HG03521 (cell line): ENCODE data around the gene SNAPC3.
"Not testable (repeated sequence)": the region's sequence is repeated elsewhere in the genome, so short reads cannot be mapped to it uniquely, and the experiment has no call there.

Experiments
- ATAC-seq: cut with Tn5 transposase; IDR thresholded peaks from one replicate; pipeline ENCODE4 v1.9.1; 2021; ENCODE audit warnings: mild to moderate bottlenecking, moderate library complexity; ENCODE audit not compliant: unreplicated experiment

The SNAPC3 gene

DNA sequence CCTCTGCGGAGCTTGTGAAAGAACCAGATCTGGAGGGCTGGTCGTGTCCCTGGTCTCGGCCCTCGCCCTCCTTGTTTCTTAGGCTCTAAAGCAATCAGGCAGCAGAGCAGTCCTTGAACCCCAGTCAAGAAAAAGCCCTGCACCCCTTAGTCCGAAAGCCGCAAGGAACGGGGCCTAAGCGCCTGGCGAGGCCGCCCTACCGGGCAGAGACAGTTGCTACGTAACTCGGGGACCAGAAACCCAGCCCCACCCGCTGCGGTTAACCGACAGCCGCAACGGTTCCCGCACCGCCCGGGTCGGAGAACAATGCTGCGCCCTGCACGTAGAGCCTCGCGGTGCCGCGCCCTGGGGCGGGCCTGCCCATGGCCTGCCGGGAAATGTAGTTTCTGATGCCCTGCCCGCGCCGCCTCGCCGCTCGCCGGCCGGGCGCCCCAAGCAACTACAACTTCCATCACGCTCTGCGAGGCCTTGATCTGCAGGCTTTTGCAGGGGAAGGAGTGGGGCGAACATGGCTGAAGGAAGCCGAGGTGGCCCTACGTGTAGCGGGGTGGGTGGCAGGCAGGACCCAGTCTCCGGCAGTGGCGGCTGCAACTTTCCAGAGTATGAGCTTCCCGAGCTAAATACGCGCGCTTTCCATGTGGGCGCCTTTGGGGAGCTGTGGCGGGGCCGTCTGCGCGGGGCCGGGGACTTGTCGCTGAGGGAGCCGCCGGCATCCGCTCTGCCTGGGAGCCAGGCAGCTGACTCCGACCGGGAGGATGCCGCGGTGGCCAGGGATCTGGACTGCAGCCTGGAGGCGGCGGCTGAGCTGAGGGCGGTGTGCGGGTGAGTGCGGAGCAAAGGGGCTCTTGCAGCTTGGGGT, at the start of gene SNAPC3:
Gene SNAPC3 (plus strand): TSS at position 505 of the 859 bp plus-strand sequence. CDS start 4 bp downstream, at position 509.
- ATAC-seq = peak; percentile 98

DNA sequence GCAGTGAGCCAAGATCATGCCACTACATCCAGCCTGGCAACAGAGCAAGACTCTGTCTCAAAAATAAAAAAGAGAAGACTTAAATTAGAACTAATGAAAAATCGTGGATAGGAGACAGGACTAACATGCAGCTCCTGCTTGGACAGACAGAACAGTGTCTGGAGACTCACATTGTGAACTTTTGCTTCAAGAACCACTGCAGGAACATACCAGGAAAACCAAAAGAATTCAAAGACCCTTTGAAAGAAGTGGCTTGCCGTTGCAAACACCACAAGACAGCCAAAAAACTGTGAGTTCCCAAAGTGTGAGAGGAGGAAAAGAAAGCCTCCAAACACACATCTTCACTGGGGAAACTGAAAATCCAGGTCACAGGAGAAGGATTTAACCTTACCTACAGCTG, 48.8 kb upstream of the SNAPC3 start:
- ATAC-seq = no peak

DNA sequence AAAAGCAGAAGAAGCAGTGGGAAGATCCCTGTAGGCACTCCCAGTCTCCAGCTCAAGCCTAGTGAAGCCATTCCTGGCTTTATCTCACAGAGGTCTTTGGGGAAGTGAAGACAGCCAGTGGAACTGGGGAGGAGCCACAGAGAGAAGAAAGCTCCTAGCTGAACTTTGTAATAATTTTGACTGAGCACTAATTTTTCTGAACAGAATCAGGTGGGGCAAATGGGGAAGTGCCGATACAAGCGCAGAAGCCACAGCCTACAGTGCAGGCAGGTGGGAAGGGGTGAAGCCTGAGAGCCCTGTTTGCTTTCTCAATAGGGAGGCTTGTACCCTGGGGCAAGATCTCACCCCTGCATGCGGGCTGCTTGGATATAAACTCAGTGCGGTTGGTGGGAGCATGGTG, 48.4 kb upstream of the SNAPC3 start:
- ATAC-seq = no peak

DNA sequence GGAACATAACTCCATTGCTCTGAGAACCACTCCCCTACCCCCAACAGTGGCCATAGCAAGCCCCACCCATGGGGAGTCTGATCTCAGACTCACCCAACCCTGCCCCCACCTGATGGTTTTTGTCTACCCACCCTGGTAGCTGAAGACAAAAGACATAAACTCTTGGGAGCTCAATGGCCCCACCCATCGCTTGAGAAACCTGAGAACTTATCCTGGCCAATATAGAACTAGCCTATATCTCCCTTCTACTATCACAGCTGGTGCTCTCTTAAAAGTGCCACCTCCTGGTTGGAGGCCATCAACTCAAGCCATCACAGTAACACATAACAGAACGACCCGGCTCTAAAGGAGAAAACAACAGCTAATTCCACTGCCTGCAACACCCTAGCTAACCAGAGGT, 47.9 kb upstream of the SNAPC3 start:
- no peak for ATAC-seq

DNA sequence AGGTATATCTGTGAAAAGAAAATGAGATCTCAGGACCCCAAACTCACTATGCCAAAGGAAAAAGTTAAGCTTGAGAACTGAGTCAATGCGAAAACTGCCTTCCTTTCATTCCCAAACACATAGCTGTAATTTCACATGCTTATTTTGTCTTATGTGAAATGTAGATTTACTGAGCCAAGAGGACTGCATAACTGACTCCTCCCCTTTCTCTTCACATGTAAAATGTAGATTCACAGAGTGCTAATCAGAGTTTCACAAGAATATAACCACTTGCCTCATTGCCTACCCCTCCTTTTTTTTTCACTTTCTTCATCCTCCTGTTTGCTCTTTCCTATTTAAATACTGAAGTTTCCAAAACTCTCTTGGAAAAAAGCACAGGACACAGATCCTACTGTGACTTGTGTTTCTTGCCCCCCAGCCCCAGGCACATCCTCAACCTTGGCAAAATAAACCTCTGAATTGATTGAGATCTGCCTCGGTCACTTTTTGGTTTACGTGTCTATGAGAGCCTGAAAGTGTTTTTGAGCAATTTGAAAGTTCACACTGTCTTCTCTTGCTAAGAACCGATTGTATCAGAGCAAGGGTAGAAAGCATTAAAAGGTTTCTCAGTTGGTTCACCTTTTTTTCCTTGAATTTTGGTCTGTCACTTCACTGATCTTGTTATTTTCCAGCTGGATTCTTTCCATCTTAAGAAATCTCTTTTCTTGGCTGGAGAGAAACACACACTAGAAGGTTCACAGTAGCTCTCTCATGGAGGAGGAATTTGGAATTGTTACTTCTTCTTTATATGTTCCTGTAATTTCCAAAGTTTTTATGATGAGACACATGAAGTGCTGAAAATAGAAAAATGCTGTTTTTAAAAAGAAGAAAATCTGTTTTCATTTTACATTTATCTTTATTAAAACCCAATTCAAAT, 44.8 kb upstream of the SNAPC3 start:
- no peak for ATAC-seq

DNA sequence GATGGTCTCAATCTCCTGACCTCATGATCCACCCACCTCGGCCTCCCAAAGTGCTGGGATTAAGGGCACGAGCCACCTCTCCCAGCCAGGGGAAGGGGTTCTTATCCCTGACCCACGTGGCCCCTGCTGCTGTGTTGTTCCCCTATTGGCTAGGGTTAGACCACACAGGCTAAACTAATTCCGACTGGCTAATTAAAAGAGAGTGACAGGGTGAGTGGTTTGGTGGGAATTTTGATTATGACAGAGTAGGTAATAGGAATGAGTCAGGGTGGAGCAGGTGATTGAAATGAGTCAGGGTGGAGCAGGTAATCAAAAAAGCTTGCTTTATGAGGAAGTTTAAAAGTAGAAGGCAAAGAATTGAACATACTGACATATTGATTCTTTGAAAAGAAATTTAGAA, 43.4 kb upstream of the SNAPC3 start:
- not testable (repeated sequence) for ATAC-seq

DNA sequence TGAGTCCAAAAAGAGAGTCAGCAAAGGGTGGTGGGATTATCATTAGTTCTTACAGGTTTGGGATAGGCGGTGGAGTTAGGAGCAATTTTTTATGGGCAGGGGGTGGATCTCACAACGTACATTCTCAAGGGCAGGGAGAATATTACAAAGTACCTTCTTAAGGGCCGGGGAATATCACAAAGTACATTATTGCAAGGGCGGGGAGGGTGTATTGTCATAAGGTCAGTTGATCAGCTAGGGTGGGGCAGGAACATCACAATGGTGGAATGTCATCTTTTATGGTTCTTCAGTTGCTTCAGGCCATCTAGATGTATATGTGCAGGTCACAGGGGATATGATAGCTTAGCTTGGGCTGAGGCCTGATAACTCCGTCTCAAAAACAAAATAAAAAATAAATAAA, 42.8 kb upstream of the SNAPC3 start:
- not testable (repeated sequence) for ATAC-seq

DNA sequence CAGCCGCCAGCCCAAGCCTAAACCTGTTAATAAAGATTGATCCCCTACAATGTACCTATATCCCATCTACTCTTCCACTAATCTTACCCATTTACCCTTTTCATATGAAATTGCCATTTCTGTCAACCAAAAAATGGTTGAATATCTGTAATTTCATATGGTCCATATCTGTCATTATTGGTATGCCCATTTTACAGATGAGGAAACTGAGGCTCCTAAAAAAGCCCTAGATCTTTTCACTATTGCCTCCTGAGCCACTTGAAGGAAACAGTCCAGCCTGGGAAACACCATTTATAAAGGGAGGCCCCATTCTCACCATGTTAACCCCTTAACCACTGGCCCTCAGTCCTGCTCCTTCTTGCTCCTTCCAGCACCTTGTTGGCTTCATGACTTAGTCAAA, 41.2 kb upstream of the SNAPC3 start:
- ATAC-seq = no peak

DNA sequence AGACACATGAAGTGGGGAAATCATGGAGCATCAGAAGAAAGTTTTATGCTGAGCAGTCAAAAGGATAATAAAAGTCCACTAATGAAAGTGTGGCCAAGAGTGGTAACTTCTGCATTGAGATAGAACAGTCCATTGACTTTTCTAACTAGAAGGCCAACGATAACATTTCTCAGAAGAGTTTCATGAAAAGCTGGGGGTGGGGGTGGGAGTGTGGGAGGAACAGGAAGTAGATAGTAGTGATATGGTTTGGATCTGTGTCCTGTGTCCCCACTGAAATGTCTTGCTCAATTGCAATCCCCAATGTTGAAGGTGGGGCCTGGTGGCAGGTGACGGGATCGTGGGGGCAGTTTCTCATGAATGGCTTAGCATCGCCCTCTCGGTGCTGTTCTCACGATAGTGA, 36.2 kb upstream of the SNAPC3 start:
- no peak for ATAC-seq

DNA sequence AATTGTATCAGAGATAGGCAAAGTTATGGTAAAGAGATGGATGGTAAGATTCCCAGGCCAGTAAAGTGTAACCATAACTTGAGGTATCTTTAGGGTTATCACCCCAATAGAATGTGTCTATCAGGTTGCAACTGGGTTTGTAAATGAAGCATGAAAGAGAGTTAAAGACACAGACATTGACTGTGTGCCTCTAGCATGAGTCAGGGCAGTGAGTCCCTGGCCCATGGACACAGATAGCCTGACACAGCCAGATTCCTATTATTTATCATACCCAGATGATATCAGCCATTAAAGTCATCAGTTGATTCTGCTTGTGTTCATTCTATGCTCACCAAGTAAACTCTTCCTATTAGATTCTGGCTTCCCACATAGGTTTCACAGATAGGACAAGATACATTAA, 33.5 kb upstream of the SNAPC3 start:
- ATAC-seq = no peak

DNA sequence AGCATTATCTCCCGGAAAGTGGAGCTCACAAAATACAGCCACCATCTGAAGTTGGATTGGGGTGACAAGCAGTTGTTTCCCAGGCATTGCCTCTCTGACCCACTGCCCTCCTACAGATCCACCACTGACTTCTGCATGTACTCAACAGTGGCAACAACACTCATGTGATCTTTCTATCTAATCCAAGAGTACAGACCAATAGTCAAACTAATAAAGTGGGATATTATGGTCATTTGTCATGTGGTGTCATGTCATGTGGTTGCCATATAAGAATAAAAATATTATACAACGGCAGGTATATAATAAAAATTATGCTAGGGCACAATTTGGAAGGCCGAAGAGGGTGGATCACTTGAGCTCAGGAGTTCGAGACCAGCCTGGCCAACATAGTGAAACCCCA, 33.0 kb upstream of the SNAPC3 start:
- ATAC-seq = no peak

DNA sequence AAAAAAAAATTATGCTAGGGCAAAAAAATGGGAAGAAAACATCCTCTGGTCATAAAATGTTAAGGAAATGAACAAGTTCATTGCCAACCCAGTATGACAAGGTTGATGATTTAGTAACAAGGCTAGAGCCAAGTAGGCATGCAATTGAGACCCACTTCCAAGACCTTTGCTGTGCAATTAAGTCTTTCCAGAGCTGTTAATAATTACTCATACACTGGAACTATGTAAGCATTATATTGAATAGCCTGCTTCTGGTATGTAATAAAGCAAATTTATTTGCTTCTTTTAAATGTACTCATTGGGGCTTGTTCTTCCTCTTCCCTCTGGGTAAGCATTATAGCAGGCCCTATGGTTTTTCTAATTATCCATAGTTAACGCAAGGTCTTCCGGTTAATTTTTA, 32.5 kb upstream of the SNAPC3 start:
- ATAC-seq = no peak

DNA sequence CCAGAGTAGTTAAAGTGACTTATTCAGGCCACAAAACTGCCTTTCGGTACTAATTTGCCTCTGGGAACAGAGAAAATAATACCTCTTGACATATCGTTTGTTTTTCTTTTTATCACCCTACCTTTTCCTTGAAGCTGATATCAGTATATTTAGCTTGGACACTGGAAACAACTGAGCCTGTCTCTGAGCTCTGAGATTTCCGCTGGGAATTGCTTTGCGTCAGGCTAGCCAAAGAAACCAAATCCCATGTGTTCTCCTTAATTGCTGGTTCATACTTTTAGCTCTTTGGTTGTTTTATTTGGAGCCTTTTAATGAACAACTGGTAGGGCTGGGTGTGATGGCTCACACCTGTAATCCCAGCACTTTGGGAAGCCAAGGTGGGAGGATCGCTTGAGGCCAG, 30.3 kb upstream of the SNAPC3 start:
- no peak for ATAC-seq

DNA sequence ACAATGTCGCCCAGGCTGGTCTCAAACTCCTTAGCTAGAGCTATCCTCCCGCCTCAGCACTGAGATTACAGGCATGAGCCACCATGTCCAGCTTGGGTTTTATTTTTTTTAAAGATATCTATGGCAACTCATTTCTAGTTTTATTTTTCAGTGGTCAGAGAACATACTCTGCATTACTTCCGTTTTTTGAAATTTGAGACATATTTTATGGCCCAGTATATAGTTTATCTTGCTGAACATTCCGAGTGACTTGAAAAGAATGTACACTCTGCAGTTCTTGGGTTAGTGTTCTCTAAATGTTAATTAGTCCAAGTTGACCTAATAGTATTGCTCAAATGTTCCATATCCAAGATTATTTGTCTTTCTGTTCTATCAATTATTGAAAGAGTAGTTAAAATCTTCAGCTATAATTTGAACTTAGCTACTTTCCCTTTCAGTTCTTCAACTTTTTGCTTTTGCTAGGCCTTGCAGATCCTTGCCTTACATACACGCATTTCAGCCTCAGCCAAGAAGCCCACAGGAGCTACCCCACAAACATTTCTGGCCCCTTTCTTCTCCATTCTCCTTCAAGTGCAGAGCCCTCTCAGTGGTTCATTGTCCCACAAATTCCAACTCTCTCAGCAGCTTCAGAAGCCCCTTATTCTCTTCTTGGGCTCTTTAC, 22.3 kb upstream of the SNAPC3 start:
- ATAC-seq = no peak

DNA sequence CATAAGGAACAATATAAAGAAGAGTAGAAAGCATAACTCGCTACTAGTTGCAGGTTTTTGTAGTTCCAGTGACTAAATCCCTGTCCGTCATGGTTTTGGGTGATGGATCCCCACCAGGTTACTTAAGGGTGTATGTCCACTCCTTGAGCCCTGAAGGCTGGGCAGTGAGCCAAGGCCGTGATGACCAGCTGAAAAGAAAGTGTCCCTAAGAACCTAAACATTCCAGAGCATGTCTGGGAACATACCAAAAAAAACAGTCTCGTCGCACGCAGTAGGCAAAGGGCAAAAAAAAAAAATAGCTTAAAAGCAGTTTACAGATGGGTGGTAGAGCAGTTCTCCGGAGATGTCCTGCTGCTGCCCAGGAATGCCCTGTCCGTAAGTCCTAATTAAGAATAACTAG, 21.4 kb upstream of the SNAPC3 start:
- no peak for ATAC-seq

DNA sequence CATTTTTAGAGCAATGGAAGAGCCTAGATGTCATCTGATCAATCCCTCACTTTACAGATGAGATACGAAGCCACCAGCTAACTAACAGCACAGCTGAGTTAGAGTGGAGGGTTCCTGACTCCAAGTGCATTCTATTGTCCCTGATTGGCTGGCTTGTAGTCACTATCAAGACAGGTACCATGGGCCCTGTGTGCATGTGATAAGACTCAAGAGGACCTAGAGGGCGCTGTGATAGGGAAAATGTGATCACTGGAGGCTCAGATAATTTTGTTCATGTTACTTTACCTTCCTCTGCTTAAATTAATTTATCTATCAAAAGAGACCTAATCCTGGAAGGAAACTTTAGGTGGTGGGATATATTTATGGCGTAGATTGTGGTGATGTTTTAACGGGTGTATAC, 19.5 kb upstream of the SNAPC3 start:
- ATAC-seq = no peak

DNA sequence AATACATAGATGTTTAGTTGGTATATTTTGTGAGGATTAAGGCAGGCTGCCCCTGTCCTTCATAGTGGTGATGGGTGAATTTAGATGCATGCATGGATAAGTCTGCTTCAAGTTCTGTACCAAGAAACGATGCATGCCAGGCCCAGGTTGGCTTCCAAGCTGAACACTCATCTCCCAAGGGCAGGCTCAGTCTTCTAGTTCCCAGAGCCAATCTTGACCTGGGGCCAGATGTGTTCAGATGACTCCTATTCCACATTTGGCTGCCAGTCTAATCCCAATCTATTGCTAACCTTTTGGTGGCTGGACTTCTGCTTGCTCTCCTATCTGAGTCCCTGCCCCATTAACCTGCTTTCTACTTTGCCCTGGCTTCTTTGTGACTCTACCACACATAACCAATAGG, 18.5 kb upstream of the SNAPC3 start:
- no peak for ATAC-seq

DNA sequence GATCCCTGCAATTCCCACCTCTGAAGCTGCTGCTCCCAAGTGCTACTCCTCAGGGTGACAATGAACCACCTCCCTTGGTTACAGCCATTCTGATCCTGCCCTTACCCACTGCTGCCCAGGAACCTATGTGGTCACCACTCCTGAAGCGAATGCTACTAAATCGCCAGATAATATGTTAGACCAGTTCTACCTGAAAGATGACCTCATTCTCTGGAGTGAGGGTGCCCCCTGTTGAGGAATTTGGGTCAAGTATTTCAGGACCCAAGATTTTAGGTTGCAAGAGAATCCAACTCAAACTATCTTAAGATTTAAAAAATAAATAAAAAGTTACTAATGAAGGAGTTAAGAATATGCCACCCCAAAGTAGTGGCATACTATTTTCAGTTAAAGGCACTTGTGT, 5.8 kb upstream of the SNAPC3 start:
- ATAC-seq = no peak

DNA sequence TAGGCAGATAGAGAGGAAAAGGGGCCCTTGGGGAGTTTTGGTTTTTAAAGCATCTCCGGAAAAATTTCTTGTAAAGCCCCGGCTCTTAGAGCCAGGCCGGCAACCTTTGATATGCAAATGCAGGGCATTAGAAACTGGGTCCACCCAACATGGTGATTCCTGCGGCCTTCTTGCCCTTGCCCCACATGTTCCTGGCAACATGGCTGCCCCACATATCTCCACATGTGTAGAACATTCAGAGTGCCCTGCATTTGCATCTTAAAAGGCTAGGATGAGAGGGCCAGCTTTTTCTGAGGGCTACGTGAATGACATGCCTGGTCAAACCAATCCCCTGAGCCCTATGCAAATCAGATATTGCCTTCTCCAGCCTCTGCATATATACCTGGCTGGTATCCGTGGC, 5.0 kb upstream of the SNAPC3 start:
- no peak for ATAC-seq

DNA sequence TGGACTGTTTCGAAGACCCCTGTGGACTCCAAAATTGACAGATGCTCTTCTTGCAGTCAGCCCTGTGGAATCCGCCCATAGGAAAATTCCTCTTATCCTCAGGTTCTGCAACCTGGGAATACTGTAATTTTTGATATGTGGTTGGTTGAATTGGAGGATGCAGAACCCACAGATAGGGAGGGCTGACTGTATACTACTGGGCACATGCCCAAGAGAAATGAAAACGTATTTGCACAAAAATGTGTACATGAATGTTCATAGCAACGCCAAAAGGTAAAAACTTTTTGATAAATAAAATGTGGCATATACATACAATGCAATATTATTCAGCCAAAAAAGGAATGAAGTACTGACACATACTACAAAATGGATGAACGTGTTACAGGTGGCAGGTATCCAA, 1.9 kb upstream of the SNAPC3 start:
- ATAC-seq = no peak

DNA sequence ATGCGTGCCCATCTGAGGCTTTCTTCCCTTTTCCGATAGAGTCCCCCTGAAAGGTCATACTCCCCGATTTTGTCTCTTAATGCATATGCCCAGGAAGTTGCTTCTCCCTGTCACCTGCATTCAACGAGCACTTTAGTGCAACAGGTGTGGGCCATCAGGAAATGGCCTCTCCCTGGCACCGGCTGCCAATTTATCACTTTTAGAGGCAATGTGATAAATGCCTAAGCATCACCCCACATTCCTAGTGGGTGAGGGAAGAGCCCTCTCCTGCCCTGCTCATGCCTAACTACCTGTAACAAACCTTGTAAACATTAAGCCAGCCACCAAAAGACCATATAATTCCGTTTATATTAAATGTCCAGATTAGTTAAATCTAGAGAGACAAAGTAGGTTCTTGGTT, 1.1 kb upstream of the SNAPC3 start:
- ATAC-seq = no peak

DNA sequence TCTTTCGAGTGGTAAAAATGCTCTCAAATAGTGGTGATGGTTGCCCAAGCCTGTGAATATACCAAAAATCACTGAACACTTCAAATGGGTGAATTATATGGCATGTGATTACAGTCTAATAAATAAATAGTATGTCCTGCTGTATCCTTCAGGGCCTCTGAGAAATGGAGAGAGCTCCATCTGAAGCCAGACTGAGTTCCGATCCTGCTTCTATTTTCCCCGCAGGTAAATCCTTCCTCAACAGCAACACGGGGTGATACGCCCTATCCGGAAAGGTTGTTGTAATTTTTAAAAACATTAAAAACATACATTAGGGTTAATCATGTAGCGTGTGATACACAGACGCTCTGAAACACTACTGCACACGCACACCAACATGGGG, 695 bp upstream of the SNAPC3 start:
- ATAC-seq = no peak
